Stimulated activated CD4-positive, alpha-beta T cell treated with anti-CD3 and anti-CD28 coated beads, Interleukin-2, amount 100 ng/mL, for 24 hours (primary cell): ENCODE results near the gene ATP8A2.
"Not testable (repeated sequence)": the region's sequence is repeated elsewhere in the genome, so short reads cannot be mapped to it uniquely, and the experiment has no call there.

Source experiments
- DNase-seq, 2 donors: peaks; one replicate each; pipeline ENCODE4 v3.0.0-alpha.2; 2020

Gene ATP8A2

DNA sequence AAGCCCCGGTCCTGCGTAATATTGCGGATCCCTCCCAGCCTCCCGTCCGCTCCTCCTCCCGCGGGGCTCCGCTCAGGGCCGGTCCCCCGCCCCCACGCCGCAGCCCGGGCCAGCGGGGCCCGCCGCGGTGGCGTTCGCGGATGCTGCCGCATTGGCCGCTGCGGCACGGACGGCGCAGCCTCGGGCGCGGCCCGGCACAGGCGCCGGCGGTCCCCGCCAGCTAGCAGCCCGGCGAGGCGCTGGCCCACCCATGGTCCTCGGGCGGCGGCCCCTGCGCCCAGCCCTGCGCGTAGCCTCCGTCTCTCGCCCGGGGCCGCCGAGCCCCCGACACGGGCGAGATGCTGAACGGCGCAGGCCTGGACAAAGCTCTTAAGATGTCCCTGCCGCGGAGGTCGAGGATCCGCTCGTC lies at the start of gene ATP8A2:
TSS of gene ATP8A2 (plus strand) at position 100 of the 409 bp plus-strand sequence. CDS start at position 339, 239 bp downstream.
- no peak for DNase-seq

DNA sequence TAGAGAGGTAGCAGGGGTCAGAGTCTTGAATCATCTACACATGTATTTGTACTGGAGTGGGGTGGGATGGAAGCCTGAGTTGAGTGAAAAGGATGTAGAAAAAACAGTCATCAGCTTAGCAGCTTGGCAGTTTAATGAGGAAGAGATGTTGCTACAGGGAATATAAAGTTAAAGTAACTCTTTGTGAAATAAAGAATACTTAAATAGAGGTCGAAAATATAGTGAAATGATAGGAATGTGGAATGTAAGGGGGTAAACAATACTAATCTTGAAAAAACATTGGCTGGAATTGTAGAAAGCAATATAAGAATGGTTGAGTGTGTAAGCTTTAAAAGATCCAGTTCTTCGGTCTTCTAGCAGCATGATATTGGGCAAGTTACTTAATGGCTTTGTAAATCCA lies 47.7 kb upstream of the ATP8A2 start:
- DNase-seq, result no peak

DNA sequence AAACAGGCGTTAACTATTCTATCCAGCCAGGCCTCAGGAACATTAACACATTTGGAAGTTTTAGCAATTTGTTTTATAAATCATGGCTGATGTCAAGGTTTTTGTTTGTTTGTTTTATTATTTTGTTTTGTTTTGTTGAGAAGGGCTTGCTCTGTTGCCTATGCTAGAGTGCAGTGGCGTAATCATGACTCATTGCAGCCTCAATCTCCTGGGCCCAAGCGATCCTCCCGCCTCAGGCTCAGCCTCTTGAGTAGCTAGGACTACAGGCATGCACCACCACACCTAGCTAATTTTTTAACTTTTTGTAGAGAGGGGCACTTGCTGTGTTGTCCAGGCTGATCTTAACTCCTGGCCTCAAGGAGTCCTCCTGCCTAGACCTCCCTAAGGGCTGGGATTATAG lies 42.1 kb upstream of the ATP8A2 start:
- no peak for DNase-seq

- DNase-seq, result no peak
Measured at GRCh38 chr13:25330541-25330940, 41.2 kb upstream of the ATP8A2 start.

DNA sequence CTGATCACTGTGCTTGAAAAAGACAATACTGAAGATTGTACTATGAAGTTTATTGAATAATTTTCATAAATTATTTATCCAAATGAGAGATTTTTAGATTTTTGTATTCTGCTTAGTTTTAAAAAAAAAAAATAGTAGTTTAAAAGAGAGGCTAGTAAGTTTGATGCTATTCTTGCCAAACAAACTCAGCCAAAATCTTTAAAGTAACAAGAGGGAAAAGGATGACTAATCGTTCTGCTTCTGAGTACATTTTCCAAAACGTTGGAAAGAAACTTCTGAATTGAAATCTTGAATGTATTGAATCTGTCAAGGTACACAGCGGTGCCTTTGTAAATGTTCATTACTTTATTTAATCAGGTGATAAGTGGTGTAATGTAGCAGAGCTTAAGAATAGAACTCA lies 35.9 kb upstream of the ATP8A2 start:
- no peak for DNase-seq

DNA sequence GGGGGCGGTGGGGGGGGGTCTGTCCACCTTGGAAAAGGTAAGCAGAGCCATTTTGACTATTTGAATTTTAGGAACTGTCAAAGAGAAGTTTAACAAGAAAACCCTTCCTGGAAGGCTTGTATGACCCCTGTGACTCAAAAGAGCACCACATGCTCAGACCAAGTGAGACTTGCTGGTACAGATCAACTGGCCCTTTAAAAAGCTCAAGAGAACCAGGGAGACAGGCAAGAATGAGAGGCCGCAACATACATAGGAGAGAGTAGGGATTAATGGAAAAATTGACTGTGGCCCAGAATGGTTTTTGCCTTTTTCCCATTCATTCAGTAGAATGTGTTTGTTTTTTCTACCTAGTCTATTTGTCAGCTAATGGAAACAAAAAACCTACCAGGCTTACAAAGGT lies 26.2 kb upstream of the ATP8A2 start:
- DNase-seq, result no peak

GRCh38 chr13:25347151-25347550 lies 24.6 kb upstream of the ATP8A2 start:
- no peak for DNase-seq

- DNase-seq, result no peak
Measured at GRCh38 chr13:25351404-25351803, 20.4 kb upstream of the ATP8A2 start.

DNA sequence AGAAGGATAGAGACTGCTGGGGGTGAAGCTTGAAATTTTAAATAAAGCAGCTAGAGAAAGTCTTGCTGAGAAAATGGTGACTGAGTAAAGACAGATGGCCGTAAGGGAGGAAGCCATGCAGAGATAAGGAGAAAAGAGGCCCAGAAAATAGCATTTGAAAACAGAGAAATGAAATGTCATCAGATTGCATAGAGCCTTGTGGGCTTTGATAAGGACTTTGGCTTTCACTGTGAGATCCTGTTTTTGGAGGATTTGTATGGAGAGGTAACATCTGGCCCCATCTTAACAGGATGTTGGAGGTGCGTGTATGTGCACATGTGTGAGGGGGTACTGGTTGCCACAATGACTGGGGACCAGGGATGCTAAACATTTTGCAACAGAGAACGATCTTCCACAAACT lies 19.5 kb upstream of the ATP8A2 start:
- no peak for DNase-seq

GRCh38 chr13:25352806-25353205 lies 19.0 kb upstream of the ATP8A2 start:
- no peak for DNase-seq

- DNase-seq, result no peak
Measured at GRCh38 chr13:25353344-25353743, 18.4 kb upstream of the ATP8A2 start.

GRCh38 chr13:25354377-25354776 lies 17.4 kb upstream of the ATP8A2 start:
- DNase-seq, result no peak

DNA sequence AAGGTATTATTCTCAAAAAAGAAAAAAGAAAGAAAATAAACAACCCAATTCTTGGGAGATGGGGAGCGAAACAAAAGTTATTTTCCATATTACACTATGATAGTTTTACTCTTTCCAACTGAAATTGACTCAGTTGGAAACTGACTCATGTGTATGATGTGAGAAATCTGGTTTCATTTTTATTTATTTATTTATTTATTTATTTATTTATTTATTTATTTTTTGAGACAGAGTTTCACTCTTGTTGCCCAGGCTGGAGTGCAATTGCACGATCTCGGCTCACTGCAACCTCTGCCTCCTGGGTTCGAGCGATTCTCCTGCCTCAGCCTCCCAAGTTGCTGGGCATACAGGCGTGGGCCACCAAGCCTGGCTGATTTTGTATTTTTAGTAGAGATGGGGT lies 11.3 kb upstream of the ATP8A2 start:
- not testable (repeated sequence) for DNase-seq

GRCh38 chr13:25365720-25366235 lies 6.0 kb upstream of the ATP8A2 start:
- DNase-seq, result no peak

GRCh38 chr13:25371158-25371874 lies 458 bp upstream of the ATP8A2 start:
- no peak for DNase-seq

DNA sequence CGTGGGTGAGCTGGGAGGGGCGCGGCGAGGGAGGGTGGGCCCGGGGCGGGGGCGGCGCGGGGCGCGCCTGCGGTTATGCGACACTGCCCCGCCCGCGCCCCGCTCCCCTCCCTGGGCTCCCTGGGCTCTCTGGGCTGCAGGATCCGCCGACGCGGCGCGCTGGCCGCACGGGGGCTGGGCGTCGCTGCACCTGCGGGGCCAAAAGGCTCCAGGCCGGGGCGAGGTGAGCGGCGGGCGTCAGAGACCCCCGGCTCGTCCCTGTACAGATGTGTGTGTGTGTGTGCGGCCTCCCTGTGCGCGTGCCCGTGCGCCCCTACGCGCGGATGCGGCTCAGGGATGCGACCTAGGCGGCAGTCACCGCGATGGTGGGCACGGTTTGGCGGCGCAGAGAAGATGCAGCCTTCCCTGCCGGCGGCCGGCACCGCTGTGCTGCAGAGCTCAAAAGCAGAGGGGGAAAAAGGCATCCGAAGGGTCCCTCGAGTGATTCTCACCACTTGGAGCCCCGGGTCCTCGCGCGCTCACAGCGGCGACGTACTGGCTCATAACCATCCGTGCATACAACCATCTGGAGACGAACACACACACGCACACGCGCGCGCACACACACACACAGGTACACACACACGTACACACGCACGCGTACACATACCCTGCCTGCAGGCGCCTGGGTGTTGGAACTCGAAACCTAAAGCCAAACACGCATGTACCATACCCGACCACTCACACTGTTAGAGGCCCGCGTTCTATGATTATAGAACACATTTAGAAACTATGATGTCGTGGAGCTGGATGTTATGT lies 709 bp downstream of the ATP8A2 start:
- DNase-seq, result peak in 1 of 2 donors; percentile 3

DNA sequence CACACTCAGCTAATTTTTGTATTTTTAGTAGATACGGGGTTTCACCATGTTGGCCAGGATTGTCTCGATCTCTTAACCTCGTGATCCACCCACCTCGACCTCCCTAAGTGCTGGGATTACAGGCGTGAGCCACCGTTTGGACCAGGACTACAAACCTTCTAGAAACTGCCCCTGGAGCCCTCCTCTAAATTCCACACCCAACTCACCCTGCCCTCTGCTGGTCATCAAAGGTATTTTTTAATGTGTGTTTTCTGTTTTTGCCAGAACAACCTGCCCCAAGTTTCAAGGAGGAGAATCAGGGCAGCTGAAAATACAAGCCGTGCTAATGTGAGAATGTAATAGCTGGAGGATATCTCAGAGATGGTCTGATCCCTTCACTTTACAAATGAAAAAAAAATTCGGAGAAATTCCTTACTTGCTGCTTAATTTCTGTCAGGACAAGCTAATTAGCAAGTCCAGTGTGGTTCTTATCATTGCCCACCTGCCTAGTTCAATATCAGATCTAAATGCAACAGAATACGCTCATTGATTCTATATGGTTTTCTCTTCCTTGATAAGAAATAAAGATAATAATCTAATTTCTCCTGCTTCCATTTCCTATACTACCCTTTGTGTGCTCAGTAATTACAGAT lies 4.1 kb downstream of the ATP8A2 start:
- peak; percentile 18 to 46 for DNase-seq

DNA sequence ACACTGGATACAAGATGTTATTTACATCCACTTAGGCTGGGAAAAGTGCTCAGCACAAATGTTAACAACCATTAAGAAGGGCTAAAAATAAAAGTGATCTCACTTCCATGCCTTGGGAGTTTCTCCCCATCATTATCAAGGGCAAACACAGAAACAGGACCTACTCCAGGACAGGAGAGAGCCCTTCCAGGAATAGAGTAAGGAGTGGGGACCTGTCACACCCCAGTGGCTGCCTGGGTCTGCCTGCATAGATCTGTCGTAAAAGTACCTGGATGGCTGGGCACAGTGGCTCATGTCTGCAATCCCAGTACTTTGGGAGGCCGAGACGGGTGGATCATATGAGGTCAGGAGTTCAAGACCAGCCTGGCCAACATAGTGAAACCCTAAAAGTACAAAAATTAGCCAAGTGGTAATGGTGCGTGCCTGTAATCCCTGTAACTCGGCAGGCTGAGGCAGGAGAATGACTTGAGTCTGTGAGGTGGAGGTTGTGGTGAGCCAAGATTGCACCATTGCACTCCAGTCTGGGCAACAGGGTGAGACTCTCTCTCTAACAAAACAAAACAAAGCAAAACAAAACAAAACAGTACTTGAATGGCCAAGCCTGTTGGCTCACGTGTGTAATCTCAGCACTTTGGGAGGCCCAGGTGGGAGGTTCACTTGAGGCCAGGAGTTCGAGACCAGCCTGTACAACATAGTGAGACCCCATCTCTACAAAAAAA lies 5.6 kb downstream of the ATP8A2 start:
- DNase-seq, result no peak

GRCh38 chr13:25378528-25378927 lies 6.8 kb downstream of the ATP8A2 start:
- DNase-seq, result no peak

GRCh38 chr13:25379011-25379410 lies 7.2 kb downstream of the ATP8A2 start:
- no peak for DNase-seq

DNA sequence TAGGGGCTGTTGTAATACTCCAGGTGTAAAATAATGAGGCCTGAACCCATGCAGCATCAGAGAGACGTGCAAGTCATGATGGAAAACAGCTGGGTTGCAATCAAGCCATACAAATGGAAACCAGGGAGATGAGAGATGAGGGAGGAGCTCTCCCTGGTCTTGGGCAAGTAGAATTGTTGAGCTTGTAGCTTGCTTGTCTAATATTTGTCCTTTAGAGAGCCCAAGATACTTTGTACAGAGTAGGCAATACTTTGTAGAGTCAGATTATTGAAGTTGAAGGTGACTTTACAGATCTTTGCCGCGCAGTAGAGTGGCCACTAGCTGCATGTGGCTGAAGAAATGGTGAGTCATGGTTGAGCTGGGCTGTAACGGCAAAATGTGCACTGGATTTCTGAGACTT lies 8.3 kb downstream of the ATP8A2 start:
- DNase-seq, result no peak

- DNase-seq, result no peak
Measured at GRCh38 chr13:25380741-25381324, 9.1 kb downstream of the ATP8A2 start.
